Measurements from ENCODE around the gene GNAQ.

The GNAQ gene

GRCh38 chr9:77944556-77945243, 86.9 kb downstream of the GNAQ start:
- no peak for DNase-seq (ENCODE audit: low read depth)

DNA sequence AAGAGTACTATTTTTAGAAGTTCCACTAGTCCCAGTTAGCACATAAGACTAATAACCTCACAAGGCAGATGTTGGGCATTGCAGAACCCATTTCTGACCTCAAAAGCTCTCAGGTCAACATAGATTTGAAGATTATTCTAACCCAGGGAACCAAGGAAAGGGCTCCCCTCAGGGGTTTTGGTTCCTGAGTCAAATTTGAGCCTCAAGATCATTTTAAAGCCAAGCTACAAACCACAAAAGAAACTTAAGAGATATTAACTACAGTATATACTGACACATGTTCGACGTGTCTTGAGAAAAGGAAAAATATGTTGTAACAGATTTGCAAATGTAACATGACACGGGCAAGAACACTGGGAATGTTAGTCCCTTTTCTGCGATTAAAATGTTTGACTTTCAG, 88.6 kb downstream of the GNAQ start:
- no peak for DNase-seq (ENCODE audit: low read depth)

DNA sequence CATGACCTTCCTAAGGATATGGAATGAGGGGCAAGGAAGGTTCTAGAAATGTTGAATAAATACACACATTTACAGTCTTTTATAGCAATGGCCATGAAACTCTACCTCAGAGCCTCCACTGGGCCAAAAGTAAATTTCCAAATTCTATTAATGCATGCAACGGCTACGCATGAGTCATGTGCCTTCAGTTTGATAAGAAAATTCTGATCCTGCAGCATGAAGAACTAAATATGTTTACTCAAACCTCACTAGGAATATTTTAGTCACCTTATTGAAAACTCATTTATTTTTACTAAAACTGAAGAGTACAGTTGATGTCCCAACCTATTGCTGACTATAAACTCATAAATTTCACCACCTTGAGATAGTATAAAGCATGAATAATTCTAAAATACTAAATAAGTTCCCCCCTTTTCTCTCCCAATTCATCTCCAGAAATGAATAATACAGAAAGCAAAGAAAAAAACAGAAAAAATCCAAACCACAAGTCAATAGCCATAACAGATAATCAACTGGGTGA, 92.4 kb downstream of the GNAQ start:
- no peak for DNase-seq (ENCODE audit: low read depth)

DNA sequence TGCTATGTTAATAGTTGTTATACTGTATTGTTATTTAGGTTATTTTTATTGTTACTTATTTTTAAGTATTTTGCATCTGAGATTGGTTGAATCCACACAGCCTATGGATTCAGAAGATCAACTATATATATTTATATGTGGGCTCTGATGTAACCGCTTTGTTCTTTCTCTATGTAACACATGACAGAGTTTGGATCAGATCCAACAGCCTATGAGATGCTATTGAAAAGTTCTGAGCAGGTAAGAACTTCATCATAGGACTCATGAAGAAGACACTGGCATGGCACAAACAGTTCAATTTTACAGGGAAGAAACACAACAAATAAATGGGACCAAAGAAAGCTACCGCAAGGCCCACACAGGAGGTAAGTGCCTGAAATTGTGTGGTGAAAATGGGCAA, 93.4 kb downstream of the GNAQ start:
- no peak for DNase-seq (ENCODE audit: low read depth)

- no peak for DNase-seq (ENCODE audit: low read depth)
These were observed 95.6 kb downstream of the GNAQ start for GRCh38 chr9:77935974-77936373.

- no peak for DNase-seq (ENCODE audit: low read depth)
These were observed 96.4 kb downstream of the GNAQ start for GRCh38 chr9:77935211-77935610.

GRCh38 chr9:77933976-77934375, 97.6 kb downstream of the GNAQ start:
- DNase-seq (ENCODE audit: low read depth), result no peak

GRCh38 chr9:77933019-77933418, 98.6 kb downstream of the GNAQ start:
- no peak for DNase-seq (ENCODE audit: low read depth)

DNA sequence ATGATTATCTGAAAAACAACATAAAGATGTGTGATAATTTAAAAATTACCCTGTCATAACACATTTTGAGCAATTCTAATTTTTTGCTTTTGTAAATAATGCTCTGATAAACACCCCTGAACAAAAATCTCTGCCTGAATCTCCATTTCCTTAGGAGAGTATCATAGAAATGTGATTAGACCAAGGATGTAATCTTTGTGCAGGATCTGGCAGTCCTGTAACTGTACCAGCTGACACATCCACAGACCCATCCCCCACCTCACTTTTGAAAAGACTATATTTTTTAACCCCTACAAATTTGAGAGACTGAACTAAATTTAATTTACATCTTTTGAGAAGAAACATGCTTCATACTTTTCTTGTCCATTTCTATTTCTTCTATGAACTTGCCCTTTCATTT, 101.7 kb downstream of the GNAQ start:
- no peak for DNase-seq (ENCODE audit: low read depth)

- DNase-seq (ENCODE audit: low read depth), result no peak
These were observed 104.3 kb downstream of the GNAQ start for GRCh38 chr9:77927265-77927664.

GRCh38 chr9:77926371-77926878, 105.2 kb downstream of the GNAQ start:
- peak; percentile 45 for DNase-seq (ENCODE audit: low read depth)

GRCh38 chr9:77922591-77922990, 109.0 kb downstream of the GNAQ start:
- DNase-seq (ENCODE audit: low read depth), result no peak

DNA sequence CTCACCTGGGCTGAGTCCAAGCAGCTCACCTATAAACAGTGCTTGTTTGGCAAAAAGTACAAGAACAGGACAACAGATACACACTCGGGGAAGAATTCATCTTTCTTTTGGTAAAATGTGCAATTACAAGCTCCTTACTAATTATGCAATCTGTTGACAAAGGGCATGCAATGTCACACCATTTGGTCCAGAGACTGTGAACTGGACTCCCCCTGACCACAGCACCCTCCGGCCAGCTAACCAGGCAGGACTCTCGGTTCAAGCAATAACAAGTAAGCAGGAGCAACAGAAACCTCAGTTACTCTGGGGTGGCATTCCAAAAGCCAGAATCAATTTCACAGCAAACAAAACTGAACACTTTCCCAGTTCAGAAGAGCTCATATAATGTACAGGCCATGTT, 113.8 kb downstream of the GNAQ start:
- DNase-seq (ENCODE audit: low read depth), result no peak

DNA sequence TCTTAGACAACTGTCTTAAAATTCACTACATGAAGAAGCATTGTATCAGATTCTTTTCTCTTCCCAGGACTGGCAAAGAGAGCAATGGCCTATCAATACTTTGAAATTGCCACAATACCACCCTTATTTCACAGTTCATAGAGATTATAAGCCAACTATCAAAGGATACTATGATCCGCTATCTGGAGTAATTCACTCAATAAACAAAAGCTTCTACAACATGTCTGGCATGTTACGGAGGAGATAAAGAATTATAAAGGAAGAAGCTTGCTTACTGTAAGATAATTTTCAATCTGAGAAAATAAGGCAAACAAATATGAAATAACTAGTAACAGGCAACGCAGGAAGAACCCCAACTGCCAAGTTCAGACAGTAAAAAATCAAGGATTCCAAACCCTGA, 114.8 kb downstream of the GNAQ start:
- no peak for DNase-seq (ENCODE audit: low read depth)

DNA sequence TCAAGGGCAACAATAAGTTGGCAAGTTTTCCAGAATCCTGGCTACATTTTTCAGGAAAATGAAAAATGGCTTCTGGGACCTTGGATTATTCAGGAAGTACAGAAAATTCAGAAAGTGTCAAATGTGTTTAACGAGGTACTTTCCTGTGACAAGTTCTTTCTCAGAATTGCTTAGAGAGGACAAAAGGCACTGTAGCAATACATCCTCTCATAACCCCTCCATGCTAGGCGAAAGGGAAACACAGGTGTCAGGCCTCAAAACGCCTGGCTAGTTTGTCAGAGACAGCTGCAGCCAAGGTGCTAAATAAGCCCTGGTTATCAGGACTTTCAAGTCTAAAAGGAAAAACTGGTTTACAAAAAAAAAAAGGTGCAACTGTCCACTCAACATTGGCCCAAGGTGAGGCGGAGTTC, 115.2 kb downstream of the GNAQ start:
- DNase-seq (ENCODE audit: low read depth), result no peak

DNA sequence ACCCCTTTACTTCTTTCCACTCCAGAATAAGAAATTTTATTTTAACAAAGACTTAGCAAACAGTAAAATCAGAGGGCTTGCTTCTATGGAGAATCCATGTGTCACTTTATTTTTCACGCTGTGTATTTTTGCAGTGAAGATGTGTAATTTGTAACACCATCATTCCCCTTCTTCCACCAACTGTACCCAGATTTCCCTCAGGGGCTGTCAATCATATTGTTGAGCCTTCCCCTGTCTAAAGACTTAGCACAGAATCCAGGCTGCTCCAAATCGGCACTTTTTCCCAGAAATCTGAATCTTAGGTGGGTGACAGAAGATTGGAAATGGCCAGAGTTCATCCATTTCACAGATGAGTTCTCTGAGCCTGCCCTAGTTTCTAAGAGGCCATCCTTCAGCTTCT, 115.9 kb downstream of the GNAQ start:
- DNase-seq (ENCODE audit: low read depth), result no peak

DNA sequence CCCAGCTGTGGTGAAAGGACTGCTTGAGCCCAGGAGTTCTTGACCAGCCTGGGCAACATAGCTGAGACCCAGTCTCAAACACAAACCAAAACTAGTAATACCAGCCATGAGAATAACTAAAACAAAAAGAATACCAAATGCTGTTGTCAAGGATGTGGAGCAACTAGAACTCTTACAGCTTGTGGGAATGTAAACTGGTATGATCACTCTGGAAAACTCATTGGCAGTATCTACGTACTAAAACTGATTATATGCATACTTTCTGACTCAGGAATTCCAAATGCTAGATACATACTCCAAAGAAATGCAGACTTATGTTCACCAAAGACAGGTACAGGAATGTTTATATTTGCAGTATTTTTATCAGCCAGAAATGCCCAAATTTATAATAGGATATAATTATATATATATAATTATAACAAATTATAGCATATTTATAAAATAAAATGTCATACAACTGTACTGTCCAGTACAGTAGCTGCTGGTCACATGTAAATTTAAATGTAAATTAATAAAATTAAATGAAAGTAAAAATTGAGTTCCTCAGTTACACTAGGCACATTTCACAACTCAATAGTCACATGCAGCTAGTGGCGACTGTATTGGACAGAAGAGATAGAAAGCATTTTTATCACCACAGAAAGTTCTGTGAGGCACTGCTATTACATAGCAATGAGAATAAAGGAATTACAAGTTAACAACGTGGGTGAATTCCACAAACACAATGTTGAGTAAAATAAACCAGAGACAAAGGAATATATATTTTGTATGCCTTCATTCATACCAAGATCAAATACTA, 118.5 kb downstream of the GNAQ start:
- DNase-seq (ENCODE audit: low read depth), result no peak

DNA sequence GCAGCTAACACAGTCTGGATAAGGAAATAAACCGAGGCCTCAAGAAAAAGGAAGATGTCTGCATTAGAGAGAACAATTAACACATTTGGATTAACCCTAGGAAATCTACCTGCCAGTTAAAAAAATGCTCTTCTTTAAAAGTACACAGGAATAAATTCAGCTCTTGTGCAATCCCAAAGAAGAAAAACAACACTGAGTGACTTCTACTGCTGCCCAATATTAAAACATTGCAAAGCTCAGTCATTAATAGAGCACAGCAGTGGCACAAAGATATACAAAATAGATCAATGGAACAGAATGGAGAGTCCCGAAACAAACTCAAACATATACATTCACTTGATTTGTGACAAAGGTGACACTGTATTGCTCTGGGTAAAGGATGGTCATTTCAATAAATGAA, 119.7 kb downstream of the GNAQ start:
- DNase-seq (ENCODE audit: low read depth), result no peak

DNA sequence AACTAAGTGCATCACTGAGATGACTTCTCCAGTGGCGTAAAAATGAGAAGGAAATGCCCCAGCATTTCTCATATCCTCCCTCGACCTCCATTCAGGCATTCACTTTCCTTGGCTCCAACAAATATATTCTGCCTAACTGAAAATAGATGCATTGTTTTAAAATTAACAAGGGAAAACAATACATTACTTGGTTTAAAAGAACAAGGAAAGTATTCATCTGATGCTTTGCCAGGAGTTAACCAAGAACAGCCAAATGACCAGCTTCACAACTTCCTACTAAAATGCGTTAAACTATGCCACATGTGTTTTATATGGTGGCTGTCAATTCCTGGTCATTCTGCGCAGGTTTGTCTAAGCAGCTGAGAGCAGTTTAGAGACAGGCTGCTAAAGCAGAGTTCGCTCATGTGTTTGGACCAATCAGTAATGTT, 121.4 kb downstream of the GNAQ start:
- no peak for DNase-seq (ENCODE audit: low read depth)

- DNase-seq (ENCODE audit: low read depth), result no peak
These were observed 122.3 kb downstream of the GNAQ start for GRCh38 chr9:77909306-77909705.

GRCh38 chr9:77908293-77908692, 123.3 kb downstream of the GNAQ start:
- DNase-seq (ENCODE audit: low read depth), result no peak

GRCh38 chr9:77907585-77907984, 124.0 kb downstream of the GNAQ start:
- DNase-seq (ENCODE audit: low read depth), result no peak

DNA sequence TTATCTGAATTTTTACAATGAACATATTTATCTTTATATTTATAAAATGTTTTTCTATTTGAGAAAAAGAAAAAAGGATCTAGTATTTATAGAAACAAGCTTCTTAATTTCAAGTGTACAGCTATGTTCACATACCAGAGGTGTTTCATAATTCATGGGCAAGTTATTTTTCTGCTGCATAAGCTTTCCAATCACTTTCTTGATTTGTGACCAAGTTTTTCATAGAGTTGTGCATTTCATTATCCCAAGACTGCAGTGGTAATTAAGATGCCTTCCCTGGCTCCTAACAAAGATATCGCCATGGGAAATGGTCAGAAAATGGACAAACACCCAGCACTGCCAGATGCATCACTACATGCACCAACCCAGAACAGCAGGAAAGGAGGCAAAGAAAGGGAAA, 124.6 kb downstream of the GNAQ start:
- DNase-seq (ENCODE audit: low read depth), result no peak

Measured in GM04504 (cell line).